Spleen (tissue), 7 donors: ENCODE results near the gene USP13.

Experiments used
- POLR2A ChIP-seq, 3 donors: fragments of 450-650 bp; IDR thresholded peaks; one replicate each; pipeline ENCODE4 v1.5.1; 2017; ENCODE audit warnings: antibody characterized with exemption in 3 of 3, mild to moderate bottlenecking in 1 of 3
- POLR2AphosphoS5 ChIP-seq, 3 donors: sonication (generic); formaldehyde crosslinking; IDR thresholded peaks; one replicate each; pipeline ENCODE4 v1.5.1; 2017; ENCODE audit warnings: antibody characterized with exemption in 3 of 3
- TF ChIP-seq, protein P1 (sequence below), 11 experiments: fragments of 200-600 bp in 7 of 11; fragments of 450-650 bp in 4 of 11; sonication (generic) in 4 of 11; IDR thresholded peaks in 8 of 11; conservative IDR thresholded peaks in 3 of 11; 1 replicate in 7 of 11; 2 replicates in 4 of 11; pipeline versions ENCODE4 v1.4.0 to v1.8.0; 2016 to 2021; ENCODE audit warnings: antibody characterized with exemption in 11 of 11, inconsistent platforms in 4 of 11, mild to moderate bottlenecking in 1 of 11
- donor health status: DM: no; HTN: no; CAD: no; lungs with moderate emphysema.
- donor health status: DM: no; HTN: no; CAD: no.
- donor health status: DM: no; HTN: no; CAD: no.

DNA sequence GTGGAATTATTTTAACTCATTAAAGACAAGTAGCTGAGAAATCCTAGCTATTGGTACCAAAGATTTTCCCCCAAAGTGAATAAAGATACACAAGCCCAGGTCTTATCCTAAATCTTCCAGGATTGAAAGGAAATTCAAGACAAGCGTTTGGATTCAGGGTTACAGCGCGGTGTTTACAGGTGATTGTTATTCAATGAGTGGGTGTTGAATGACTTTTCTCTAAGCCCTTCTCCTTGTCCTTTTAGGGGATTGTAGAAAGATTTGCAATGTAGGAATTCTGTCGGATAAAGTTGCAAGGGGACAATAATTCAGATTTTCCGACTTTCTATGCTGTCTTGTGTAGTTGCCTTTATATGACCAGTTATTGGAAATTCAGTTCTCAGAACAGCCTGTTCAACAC lies 57.2 kb downstream of the USP13 start:
- TF ChIP-seq, protein P1, sequence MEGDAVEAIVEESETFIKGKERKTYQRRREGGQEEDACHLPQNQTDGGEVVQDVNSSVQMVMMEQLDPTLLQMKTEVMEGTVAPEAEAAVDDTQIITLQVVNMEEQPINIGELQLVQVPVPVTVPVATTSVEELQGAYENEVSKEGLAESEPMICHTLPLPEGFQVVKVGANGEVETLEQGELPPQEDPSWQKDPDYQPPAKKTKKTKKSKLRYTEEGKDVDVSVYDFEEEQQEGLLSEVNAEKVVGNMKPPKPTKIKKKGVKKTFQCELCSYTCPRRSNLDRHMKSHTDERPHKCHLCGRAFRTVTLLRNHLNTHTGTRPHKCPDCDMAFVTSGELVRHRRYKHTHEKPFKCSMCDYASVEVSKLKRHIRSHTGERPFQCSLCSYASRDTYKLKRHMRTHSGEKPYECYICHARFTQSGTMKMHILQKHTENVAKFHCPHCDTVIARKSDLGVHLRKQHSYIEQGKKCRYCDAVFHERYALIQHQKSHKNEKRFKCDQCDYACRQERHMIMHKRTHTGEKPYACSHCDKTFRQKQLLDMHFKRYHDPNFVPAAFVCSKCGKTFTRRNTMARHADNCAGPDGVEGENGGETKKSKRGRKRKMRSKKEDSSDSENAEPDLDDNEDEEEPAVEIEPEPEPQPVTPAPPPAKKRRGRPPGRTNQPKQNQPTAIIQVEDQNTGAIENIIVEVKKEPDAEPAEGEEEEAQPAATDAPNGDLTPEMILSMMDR (IDR thresholded peaks at IDR 0.05 in 8 of 11, conservative IDR thresholded peaks at IDR 0.05 in 3 of 11) = no peak
- TF ChIP-seq POLR2A (IDR thresholded peaks at IDR 0.05) (no peak), POLR2AphosphoS5 (IDR thresholded peaks at IDR 0.05) (no peak)
